ENCODE data around the gene AK3.

DNA sequence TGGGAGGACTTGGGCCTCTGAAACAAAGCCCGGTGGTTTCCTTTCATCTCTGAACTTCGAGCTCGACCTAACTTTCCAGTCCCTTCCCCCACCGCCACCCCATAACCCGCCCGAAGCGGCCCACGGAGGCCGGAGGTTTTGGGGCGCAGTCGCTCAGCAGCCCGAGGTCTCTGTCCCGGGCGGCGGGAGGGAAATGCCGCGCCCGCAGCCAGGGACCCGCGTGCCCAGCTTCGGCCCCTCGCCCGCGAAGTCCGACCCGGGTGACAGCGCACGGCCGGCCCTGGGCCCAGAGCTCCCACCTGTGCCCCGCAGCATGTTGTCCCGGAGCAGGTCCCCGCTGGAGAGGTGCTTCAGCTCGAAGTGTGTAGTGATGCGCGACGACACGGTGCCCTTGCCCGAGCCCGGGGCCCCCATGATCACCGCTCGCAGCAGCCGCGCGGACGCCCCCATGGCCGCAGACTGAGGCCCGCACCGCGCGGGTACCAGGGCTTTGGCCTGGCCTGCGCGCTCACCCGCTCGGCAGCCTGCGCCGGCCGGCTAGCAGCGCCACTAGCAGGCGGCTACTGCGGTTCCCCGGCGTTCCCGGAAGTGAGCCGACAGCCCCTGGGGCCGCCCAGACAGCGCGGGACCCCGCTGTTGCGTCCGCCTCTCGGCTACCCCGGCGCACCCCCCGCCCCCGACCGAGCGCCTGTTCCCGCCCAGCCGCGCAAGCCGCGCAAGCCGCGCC lies at the start of gene AK3:
- TF ChIP-seq, protein P1, sequence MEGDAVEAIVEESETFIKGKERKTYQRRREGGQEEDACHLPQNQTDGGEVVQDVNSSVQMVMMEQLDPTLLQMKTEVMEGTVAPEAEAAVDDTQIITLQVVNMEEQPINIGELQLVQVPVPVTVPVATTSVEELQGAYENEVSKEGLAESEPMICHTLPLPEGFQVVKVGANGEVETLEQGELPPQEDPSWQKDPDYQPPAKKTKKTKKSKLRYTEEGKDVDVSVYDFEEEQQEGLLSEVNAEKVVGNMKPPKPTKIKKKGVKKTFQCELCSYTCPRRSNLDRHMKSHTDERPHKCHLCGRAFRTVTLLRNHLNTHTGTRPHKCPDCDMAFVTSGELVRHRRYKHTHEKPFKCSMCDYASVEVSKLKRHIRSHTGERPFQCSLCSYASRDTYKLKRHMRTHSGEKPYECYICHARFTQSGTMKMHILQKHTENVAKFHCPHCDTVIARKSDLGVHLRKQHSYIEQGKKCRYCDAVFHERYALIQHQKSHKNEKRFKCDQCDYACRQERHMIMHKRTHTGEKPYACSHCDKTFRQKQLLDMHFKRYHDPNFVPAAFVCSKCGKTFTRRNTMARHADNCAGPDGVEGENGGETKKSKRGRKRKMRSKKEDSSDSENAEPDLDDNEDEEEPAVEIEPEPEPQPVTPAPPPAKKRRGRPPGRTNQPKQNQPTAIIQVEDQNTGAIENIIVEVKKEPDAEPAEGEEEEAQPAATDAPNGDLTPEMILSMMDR (IDR thresholded peaks at IDR 0.05) = no peak; the same call in 1 of the 2 replicates
- TF ChIP-seq SIN3A (IDR thresholded peaks at IDR 0.05; ENCODE audit: borderline replicate concordance, insufficient read depth, low read depth, low read length) (no peak), TCF7L2 (IDR thresholded peaks at IDR 0.05; ENCODE audit: low read depth, low read length) (0 out of 2 replicates have a peak, but pooled peaks have one; percentile 30), POLR2AphosphoS5 (IDR thresholded peaks at IDR 0.05; ENCODE audit: low read depth, low read length) (no peak)
- TF ChIP-seq, protein P2, sequence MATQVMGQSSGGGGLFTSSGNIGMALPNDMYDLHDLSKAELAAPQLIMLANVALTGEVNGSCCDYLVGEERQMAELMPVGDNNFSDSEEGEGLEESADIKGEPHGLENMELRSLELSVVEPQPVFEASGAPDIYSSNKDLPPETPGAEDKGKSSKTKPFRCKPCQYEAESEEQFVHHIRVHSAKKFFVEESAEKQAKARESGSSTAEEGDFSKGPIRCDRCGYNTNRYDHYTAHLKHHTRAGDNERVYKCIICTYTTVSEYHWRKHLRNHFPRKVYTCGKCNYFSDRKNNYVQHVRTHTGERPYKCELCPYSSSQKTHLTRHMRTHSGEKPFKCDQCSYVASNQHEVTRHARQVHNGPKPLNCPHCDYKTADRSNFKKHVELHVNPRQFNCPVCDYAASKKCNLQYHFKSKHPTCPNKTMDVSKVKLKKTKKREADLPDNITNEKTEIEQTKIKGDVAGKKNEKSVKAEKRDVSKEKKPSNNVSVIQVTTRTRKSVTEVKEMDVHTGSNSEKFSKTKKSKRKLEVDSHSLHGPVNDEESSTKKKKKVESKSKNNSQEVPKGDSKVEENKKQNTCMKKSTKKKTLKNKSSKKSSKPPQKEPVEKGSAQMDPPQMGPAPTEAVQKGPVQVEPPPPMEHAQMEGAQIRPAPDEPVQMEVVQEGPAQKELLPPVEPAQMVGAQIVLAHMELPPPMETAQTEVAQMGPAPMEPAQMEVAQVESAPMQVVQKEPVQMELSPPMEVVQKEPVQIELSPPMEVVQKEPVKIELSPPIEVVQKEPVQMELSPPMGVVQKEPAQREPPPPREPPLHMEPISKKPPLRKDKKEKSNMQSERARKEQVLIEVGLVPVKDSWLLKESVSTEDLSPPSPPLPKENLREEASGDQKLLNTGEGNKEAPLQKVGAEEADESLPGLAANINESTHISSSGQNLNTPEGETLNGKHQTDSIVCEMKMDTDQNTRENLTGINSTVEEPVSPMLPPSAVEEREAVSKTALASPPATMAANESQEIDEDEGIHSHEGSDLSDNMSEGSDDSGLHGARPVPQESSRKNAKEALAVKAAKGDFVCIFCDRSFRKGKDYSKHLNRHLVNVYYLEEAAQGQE (IDR thresholded peaks at IDR 0.05; ENCODE audit: insufficient read depth in 1 of 2, low read depth in 2 of 2, low read length in 1 of 2) = no peak

Data from Panc1 (cell line).